Ishikawa (cell line): ENCODE data around the gene GAS1.

ENCODE experiments used
- TF ChIP-seq, protein P1 (sequence below): IDR thresholded peaks from 2 replicates; pipeline ENCODE4 v1.6.1; 2012

Gene GAS1

DNA sequence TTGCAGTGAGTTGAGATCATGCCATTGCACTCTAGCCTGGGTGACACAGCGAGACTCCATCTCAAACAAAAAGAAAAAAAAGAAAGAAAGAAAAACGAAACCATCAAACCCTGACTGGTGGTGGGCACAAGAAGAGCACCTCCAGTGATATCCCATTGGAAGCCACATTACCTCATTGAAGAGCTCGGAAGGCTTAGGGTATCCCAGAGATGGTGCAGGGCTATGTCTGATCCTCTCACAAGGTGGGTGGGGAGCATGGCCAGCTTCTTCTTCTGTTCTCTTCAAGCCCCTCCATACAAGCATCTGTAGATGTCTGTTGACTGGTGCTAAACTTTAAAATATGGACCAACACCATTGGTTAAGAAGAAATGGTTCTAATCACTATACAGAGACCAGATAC lies 45.8 kb downstream of the GAS1 start:
- TF ChIP-seq, protein P1, sequence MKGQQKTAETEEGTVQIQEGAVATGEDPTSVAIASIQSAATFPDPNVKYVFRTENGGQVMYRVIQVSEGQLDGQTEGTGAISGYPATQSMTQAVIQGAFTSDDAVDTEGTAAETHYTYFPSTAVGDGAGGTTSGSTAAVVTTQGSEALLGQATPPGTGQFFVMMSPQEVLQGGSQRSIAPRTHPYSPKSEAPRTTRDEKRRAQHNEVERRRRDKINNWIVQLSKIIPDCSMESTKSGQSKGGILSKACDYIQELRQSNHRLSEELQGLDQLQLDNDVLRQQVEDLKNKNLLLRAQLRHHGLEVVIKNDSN, result no peak
